Activated CD8-positive, alpha-beta memory T cell treated with anti-CD3 and anti-CD28 coated beads for 4 hours (primary cell): ENCODE measurements around the gene NCCRP1.

Experiments used
- DNase-seq, 2 donors: peaks; one replicate each; pipeline ENCODE4 v3.0.0-alpha.2; 2020; ENCODE audit warnings: low read depth in 2 of 2

Gene NCCRP1

GRCh38 chr19:39246951-39247669 is 50.3 kb downstream of the NCCRP1 start:
- no peak for DNase-seq

GRCh38 chr19:39247701-39248664 is 51.2 kb downstream of the NCCRP1 start:
- no peak for DNase-seq

GRCh38 chr19:39248806-39249205 is 52.0 kb downstream of the NCCRP1 start, which contains the start of gene IFNL4:
Gene IFNL4, minus strand, starts transcription at chr19:39248856.
- DNase-seq: no peak

- no peak for DNase-seq
Observed at GRCh38 chr19:39251081-39251480, 54.3 kb downstream of the NCCRP1 start.
